SU-DHL-6 (cell line): Measurements from ENCODE around the gene OR52E6.

Experiments used
- EZH2phosphoT487 ChIP-seq: fragments of 200-600 bp; sonication (generic), shearing (Covaris generic); conservative IDR thresholded peaks from 2 replicates; pipeline ENCODE4 v1.6.1; 2018; ENCODE audit warnings: mild to moderate bottlenecking, antibody characterized with exemption, low read length, moderate library complexity, mixed read lengths
- TF ChIP-seq, protein P1 (sequence below): fragments of 200-600 bp; sonication (generic); IDR thresholded peaks from one replicate; pipeline ENCODE4 v1.5.1; 2017; ENCODE audit warnings: antibody characterized with exemption, mild to moderate bottlenecking, low read length, moderate library complexity; ENCODE audit not compliant: insufficient read depth, poor library complexity, severe bottlenecking

- TF ChIP-seq, protein P1, sequence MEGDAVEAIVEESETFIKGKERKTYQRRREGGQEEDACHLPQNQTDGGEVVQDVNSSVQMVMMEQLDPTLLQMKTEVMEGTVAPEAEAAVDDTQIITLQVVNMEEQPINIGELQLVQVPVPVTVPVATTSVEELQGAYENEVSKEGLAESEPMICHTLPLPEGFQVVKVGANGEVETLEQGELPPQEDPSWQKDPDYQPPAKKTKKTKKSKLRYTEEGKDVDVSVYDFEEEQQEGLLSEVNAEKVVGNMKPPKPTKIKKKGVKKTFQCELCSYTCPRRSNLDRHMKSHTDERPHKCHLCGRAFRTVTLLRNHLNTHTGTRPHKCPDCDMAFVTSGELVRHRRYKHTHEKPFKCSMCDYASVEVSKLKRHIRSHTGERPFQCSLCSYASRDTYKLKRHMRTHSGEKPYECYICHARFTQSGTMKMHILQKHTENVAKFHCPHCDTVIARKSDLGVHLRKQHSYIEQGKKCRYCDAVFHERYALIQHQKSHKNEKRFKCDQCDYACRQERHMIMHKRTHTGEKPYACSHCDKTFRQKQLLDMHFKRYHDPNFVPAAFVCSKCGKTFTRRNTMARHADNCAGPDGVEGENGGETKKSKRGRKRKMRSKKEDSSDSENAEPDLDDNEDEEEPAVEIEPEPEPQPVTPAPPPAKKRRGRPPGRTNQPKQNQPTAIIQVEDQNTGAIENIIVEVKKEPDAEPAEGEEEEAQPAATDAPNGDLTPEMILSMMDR = peak; percentile 86
- no peak for TF ChIP-seq EZH2phosphoT487
Observed at GRCh38 chr11:5808500-5809121, 33.1 kb downstream of the OR52E6 start, which contains the start of gene OR52N2.
